Fibroblast of skin of right quadriceps (primary cell): Measurements from ENCODE around the gene TWIST1.

ENCODE experiments used
- DNase-seq: peaks from one replicate; pipeline ENCODE4 v3.0.0-alpha.2; 2013

TWIST1 gene

GRCh38 chr7:19117091-19117869 lies at the start of gene TWIST1:
TWIST1 (minus strand) TSS chr7:19117636; CDS start chr7:19117321, 315 bp downstream.
- peak; percentile 99 for DNase-seq

- peak; percentile 4 for DNase-seq
Measured at GRCh38 chr7:19161671-19162070, 44.2 kb upstream of the TWIST1 start.

GRCh38 chr7:19146699-19147098 lies 29.3 kb upstream of the TWIST1 start:
- peak; percentile 24 for DNase-seq

- DNase-seq: no peak
Measured at GRCh38 chr7:19145434-19146115, 28.1 kb upstream of the TWIST1 start.

GRCh38 chr7:19144661-19145433 lies 27.4 kb upstream of the TWIST1 start, which contains the start of gene FERD3L:
FERD3L (minus strand) TSS chr7:19145421; CDS start chr7:19145362, 59 bp downstream.
- DNase-seq: no peak

- no peak for DNase-seq
Measured at GRCh38 chr7:19143881-19144574, 26.6 kb upstream of the TWIST1 start.

GRCh38 chr7:19139706-19140327 lies 22.4 kb upstream of the TWIST1 start:
- DNase-seq: no peak

- DNase-seq: peak; percentile 65
Measured at GRCh38 chr7:19133886-19134285, 16.4 kb upstream of the TWIST1 start.

- no peak for DNase-seq
Measured at GRCh38 chr7:19133390-19133789, 16.0 kb upstream of the TWIST1 start.

- DNase-seq: peak; percentile 32
Measured at GRCh38 chr7:19128856-19129255, 11.4 kb upstream of the TWIST1 start.

GRCh38 chr7:19121977-19122588 lies 4.6 kb upstream of the TWIST1 start:
- DNase-seq: peak; percentile 71

GRCh38 chr7:19119870-19120486 lies 2.5 kb upstream of the TWIST1 start:
- no peak for DNase-seq

- no peak for DNase-seq
Measured at GRCh38 chr7:19119372-19119771, 1.9 kb upstream of the TWIST1 start.

- DNase-seq: peak; percentile 68
Measured at GRCh38 chr7:19118636-19119371, 1.4 kb upstream of the TWIST1 start.

- peak; percentile 56 for DNase-seq
Measured at GRCh38 chr7:19117870-19118608, 603 bp upstream of the TWIST1 start.

GRCh38 chr7:19116121-19117090 lies 1.0 kb downstream of the TWIST1 start:
- DNase-seq: peak; percentile 37

- DNase-seq: peak; percentile 71
Measured at GRCh38 chr7:19114551-19114855, 2.9 kb downstream of the TWIST1 start.

- DNase-seq: no peak
Measured at GRCh38 chr7:19113855-19114550, 3.4 kb downstream of the TWIST1 start.
